ENCODE results near the gene EIF4G3.

Gene EIF4G3

GRCh38 chr1:20936216-20936615 lies 240.5 kb downstream of the EIF4G3 start:
- Histone ChIP-seq H3K4me3 (ENCODE audit: low read length) (no peak overlapping the region), H3K9me3 (ENCODE audit: control insufficient read depth, insufficient read depth, low read length) (no peaks in the 10 kb centered on the region), H3K4me1 (ENCODE audit: control insufficient read depth, low read length) (no peaks in the 10 kb centered on the region; the same call in 1 of the 2 replicates), H3K9me2 (replicated peaks; ENCODE audit: control insufficient read depth, low read length) (no peaks in the 10 kb centered on the region), H4K20me1 (ENCODE audit: control insufficient read depth, insufficient read depth, low read depth, low read length) (no peaks in the 10 kb centered on the region), H3K27me3 (ENCODE audit: control insufficient read depth, low read length) (no peaks in the 10 kb centered on the region), H3K79me2 (ENCODE audit: control insufficient read depth, low read length) (no peaks in the 10 kb centered on the region), H3K36me3 (ENCODE audit: control insufficient read depth, low read length) (peaks cover 11% of the 10 kb centered on the region), H3K27ac (ENCODE audit: low read depth, low read length) (no peak overlapping the region), H3K4me2 (ENCODE audit: low read length) (no peak overlapping the region), H3F3A (ENCODE audit: control insufficient read depth, insufficient read depth) (no peaks in the 10 kb centered on the region)
- no peak for TF ChIP-seq CTCF (IDR thresholded peaks at IDR 0.05; ENCODE audit: low read depth, low read length, poor library complexity, severe bottlenecking)
- TF ChIP-seq EZH2phosphoT487 (IDR thresholded peaks at IDR 0.05; ENCODE audit: borderline replicate concordance, low read length), result no peak

- no peak overlapping the region for H3K27ac ChIP-seq (ENCODE audit: low read depth, low read length)
- no peak overlapping the region for H3K4me2 ChIP-seq (ENCODE audit: low read length)
- no peak overlapping the region for H3K4me3 ChIP-seq (ENCODE audit: low read length)
- no peaks in the 10 kb centered on the region; the same call in 1 of the 2 replicates for H3K4me1 ChIP-seq (ENCODE audit: control insufficient read depth, low read length)
- H3K27me3 ChIP-seq (ENCODE audit: control insufficient read depth, low read length), result no peaks in the 10 kb centered on the region
- H3K36me3 ChIP-seq (ENCODE audit: control insufficient read depth, low read length), result peaks cover 8% of the 10 kb centered on the region; the same call in 1 of the 2 replicates
- TF ChIP-seq EZH2phosphoT487 (IDR thresholded peaks at IDR 0.05; ENCODE audit: borderline replicate concordance, low read length) (no peak), CTCF (IDR thresholded peaks at IDR 0.05; ENCODE audit: low read depth, low read length, poor library complexity, severe bottlenecking) (no peak)
- H3K9me3 ChIP-seq (ENCODE audit: control insufficient read depth, insufficient read depth, low read length), result no peaks in the 10 kb centered on the region
- H3K79me2 ChIP-seq (ENCODE audit: control insufficient read depth, low read length), result no peaks in the 10 kb centered on the region
- H3K9me2 ChIP-seq (replicated peaks; ENCODE audit: control insufficient read depth, low read length), result no peaks in the 10 kb centered on the region
- H3F3A ChIP-seq (ENCODE audit: control insufficient read depth, insufficient read depth), result no peaks in the 10 kb centered on the region
- H4K20me1 ChIP-seq (ENCODE audit: control insufficient read depth, insufficient read depth, low read depth, low read length), result no peaks in the 10 kb centered on the region
These were observed 241.0 kb downstream of the EIF4G3 start for GRCh38 chr1:20935717-20936116.

GRCh38 chr1:20932437-20932977 lies 244.2 kb downstream of the EIF4G3 start:
- no peaks in the 10 kb centered on the region for H3F3A ChIP-seq (ENCODE audit: control insufficient read depth, insufficient read depth)
- H4K20me1 ChIP-seq (ENCODE audit: control insufficient read depth, insufficient read depth, low read depth, low read length), result no peaks in the 10 kb centered on the region
- no peaks in the 10 kb centered on the region; the same call in 1 of the 2 replicates for H3K4me1 ChIP-seq (ENCODE audit: control insufficient read depth, low read length)
- no peaks in the 10 kb centered on the region for H3K9me2 ChIP-seq (replicated peaks; ENCODE audit: control insufficient read depth, low read length)
- no peaks in the 10 kb centered on the region for H3K9me3 ChIP-seq (ENCODE audit: control insufficient read depth, insufficient read depth, low read length)
- no peak overlapping the region for H3K4me2 ChIP-seq (ENCODE audit: low read length)
- H3K79me2 ChIP-seq (ENCODE audit: control insufficient read depth, low read length), result no peaks in the 10 kb centered on the region
- no peaks in the 10 kb centered on the region for H3K27me3 ChIP-seq (ENCODE audit: control insufficient read depth, low read length)
- H3K36me3 ChIP-seq (ENCODE audit: control insufficient read depth, low read length), result peaks cover 8% of the 10 kb centered on the region; the same call in 1 of the 2 replicates
- H3K27ac ChIP-seq (ENCODE audit: low read depth, low read length), result no peak overlapping the region
- no peak overlapping the region for H3K4me3 ChIP-seq (ENCODE audit: low read length)
- TF ChIP-seq CTCF (IDR thresholded peaks at IDR 0.05; ENCODE audit: low read depth, low read length, poor library complexity, severe bottlenecking) (no peak), EZH2phosphoT487 (IDR thresholded peaks at IDR 0.05; ENCODE audit: borderline replicate concordance, low read length) (no peak)
